Breast epithelium (tissue), 4 donors: ENCODE data around the gene SLC22A12. TPM values are rescaled to one million over a fixed set of nuclear protein-coding genes. Genes with fewer than 3 reads are reported as not detected.

Experiments
- DNase-seq, 2 donors: peaks; one replicate each; pipeline ENCODE4 v3.0.0-alpha.2; 2019; ENCODE audit warnings: low spot score in 2 of 2
- H3K27ac ChIP-seq, 2 donors: fragments of 200-600 bp; sonication (generic) in 1 of 2; one replicate each; pipeline ENCODE4 v1.5.1; 2016 to 2019; ENCODE audit warnings: mild to moderate bottlenecking in 1 of 2
- H3K27me3 ChIP-seq, 2 donors: fragments of 200-600 bp; sonication (generic) in 1 of 2; one replicate each; pipeline versions ENCODE4 v1.5.1 to v1.6.0; 2017 to 2019; ENCODE audit warnings: control low read depth in 1 of 2, mild to moderate bottlenecking in 1 of 2
- H3K36me3 ChIP-seq: fragments of 200-600 bp; one replicate; pipeline ENCODE4 v1.5.1; 2019
- H3K4me1 ChIP-seq, 2 donors: fragments of 200-600 bp; sonication (generic); one replicate each; pipeline ENCODE4 v1.5.1; 2016 to 2019; ENCODE audit warnings: control low read depth in 1 of 2
- H3K4me3 ChIP-seq, 3 donors: fragments of 200-600 bp; sonication (generic); 1 replicate in 2 of 3; 2 replicates in 1 of 3; pipeline ENCODE4 v1.5.1; 2016 to 2019; ENCODE audit warnings: mild to moderate bottlenecking in 3 of 3, moderate library complexity in 2 of 3
- H3K9me3 ChIP-seq, 2 donors: fragments of 200-600 bp; sonication (generic) in 1 of 2; one replicate each; pipeline ENCODE4 v1.5.1; 2016 to 2019; ENCODE audit warnings: control low read depth in 1 of 2
- POLR2A ChIP-seq: fragments of 450-650 bp; IDR thresholded peaks from one replicate; pipeline ENCODE4 v1.6.1; 2016; ENCODE audit warnings: antibody characterized with exemption, mild to moderate bottlenecking, moderate library complexity
- POLR2AphosphoS5 ChIP-seq, 3 donors: sonication (generic); formaldehyde crosslinking; IDR thresholded peaks; one replicate each; pipeline ENCODE4 v1.6.1; 2017; ENCODE audit warnings: antibody characterized with exemption in 3 of 3
- intact Hi-C: fragments of 100-400 bp; cut with DNase I; formaldehyde crosslinking; loops from one replicate; pipeline ENCODE4 v1.15.1; 2023; ENCODE audit warnings: low total_unique reads
- total RNA-seq, 3 donors: library from RNA; depleted of rRNA; stranded (reverse); fragments of >200 nt; gene quantifications; one replicate each; pipeline ENCODE4 v1.1.0, GENCODE V29; 2016
- TF ChIP-seq, protein P1 (sequence below), 3 donors: fragments of 450-650 bp; IDR thresholded peaks; one replicate each; pipeline ENCODE4 v1.5.1; 2016 to 2017; ENCODE audit warnings: antibody characterized with exemption in 3 of 3, mild to moderate bottlenecking in 3 of 3, moderate library complexity in 3 of 3

SLC22A12 gene
- total RNA-seq, 3 donors from 2014 or later = not detected

DNA sequence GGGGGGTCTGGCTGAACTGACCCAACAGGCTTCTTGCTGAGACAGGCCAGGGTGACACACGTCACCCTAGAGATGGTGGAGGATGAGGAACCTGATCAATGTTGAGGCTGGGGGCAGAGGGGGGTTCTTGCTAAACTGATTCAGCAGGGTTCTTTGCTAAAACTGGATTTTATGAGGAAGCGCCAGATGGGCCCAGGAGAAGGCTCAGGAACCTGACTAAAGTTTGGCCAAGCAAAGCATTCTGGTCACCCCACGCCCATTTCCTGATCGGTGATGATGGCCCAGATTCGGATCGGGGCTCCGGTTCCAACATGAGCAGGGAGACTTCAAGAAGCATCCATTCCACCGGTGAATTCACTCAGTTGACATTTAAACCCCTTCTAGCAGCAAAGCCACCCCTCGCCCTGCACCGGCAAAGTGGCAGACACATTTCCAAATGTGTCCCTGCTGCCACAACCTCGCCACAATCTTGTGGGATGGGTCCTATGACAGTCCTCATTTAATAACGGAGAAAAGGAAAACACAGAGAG, 34.2 kb upstream of the SLC22A12 start:
- Histone ChIP-seq H3K36me3 (no peaks in the 10 kb centered on the region), H3K27me3 (no peaks in the 10 kb centered on the region), H3K27ac (no peak overlapping the region), H3K4me1 (peaks cover 0 to 9% of the 10 kb centered on the region in 2 donors), H3K9me3 (no peaks in the 10 kb centered on the region), H3K4me3 (no peak overlapping the region)
- intact Hi-C loops = no loop called here
- DNase-seq = no peak
- TF ChIP-seq, protein P1, sequence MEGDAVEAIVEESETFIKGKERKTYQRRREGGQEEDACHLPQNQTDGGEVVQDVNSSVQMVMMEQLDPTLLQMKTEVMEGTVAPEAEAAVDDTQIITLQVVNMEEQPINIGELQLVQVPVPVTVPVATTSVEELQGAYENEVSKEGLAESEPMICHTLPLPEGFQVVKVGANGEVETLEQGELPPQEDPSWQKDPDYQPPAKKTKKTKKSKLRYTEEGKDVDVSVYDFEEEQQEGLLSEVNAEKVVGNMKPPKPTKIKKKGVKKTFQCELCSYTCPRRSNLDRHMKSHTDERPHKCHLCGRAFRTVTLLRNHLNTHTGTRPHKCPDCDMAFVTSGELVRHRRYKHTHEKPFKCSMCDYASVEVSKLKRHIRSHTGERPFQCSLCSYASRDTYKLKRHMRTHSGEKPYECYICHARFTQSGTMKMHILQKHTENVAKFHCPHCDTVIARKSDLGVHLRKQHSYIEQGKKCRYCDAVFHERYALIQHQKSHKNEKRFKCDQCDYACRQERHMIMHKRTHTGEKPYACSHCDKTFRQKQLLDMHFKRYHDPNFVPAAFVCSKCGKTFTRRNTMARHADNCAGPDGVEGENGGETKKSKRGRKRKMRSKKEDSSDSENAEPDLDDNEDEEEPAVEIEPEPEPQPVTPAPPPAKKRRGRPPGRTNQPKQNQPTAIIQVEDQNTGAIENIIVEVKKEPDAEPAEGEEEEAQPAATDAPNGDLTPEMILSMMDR (IDR thresholded peaks at IDR 0.05) = no peak
- TF ChIP-seq POLR2A = no peak
- TF ChIP-seq POLR2AphosphoS5 (IDR thresholded peaks at IDR 0.05) = no peak

DNA sequence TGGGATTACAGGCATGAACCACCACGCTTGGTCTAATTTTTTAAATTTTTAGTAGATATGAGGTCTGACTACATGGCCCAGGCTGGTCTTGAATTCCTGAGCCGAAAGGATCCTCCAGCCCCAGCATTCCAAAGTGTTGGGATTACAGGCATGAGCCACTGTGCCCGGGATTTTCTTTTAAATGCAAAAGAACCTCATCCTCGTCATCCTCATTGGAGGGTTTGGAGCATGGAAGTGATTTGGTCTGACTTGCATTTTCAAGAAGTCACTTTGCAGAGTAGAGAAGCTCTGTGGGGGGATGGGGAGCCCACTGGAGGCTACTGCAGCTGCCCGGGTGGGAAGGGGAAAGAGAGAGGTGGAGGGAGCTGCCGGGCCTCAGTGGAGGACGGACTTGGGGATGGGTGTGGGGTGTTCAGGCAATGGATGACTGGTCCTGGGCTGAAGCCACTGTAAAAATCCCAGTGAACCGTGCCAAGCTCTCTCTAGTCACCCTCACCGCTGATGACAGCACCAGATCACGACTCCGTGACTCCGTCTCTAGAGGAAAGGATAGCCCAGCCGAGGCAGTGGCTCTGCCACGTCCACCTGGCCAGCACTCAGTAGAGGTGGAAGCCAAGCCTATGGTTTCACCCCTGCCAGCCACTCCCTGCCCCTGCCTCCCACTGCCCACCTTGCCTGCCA, 32.8 kb upstream of the SLC22A12 start:
- Histone ChIP-seq H3K27me3 (no peaks in the 10 kb centered on the region), H3K36me3 (no peaks in the 10 kb centered on the region), H3K4me1 (peaks cover 0 to 9% of the 10 kb centered on the region in 2 donors), H3K4me3 (no peak overlapping the region), H3K27ac (no peak overlapping the region), H3K9me3 (no peaks in the 10 kb centered on the region)
- intact Hi-C loops = loop anchor here (2.0 kb wide), 1 partner anchor 95 kb away; no protein-coding TSS in a partner anchor
- DNase-seq = no peak
- TF ChIP-seq, protein P1 (IDR thresholded peaks at IDR 0.05) = no peak
- no peak for TF ChIP-seq POLR2A
- no peak for TF ChIP-seq POLR2AphosphoS5 (IDR thresholded peaks at IDR 0.05)

- no peaks in the 10 kb centered on the region for H3K27me3 ChIP-seq
- H3K36me3 ChIP-seq = no peaks in the 10 kb centered on the region
- DNase-seq = no peak
- H3K9me3 ChIP-seq = no peaks in the 10 kb centered on the region
- H3K27ac ChIP-seq = no peak overlapping the region
- H3K4me1 ChIP-seq = peaks cover 0 to 9% of the 10 kb centered on the region in 2 donors
- no peak overlapping the region for H3K4me3 ChIP-seq
- no peak for TF ChIP-seq POLR2AphosphoS5 (IDR thresholded peaks at IDR 0.05)
- TF ChIP-seq, protein P1 (IDR thresholded peaks at IDR 0.05) = no peak
- no peak for TF ChIP-seq POLR2A
- intact Hi-C loops = loop anchor here (2.0 kb wide), 1 partner anchor 94 kb away; no protein-coding TSS in a partner anchor
Measured at GRCh38 chr11:64558869-64559268, 32.2 kb upstream of the SLC22A12 start.

- Histone ChIP-seq H3K4me3 (no peak overlapping the region), H3K36me3 (no peaks in the 10 kb centered on the region), H3K9me3 (no peaks in the 10 kb centered on the region), H3K27me3 (no peaks in the 10 kb centered on the region), H3K4me1 (peaks cover 0 to 3% of the 10 kb centered on the region in 2 donors), H3K27ac (no peak overlapping the region)
- DNase-seq = no peak
- intact Hi-C loops = loop anchor here (2.0 kb wide), 1 partner anchor 93 kb away; no protein-coding TSS in a partner anchor
- TF ChIP-seq, protein P1 (IDR thresholded peaks at IDR 0.05) = no peak
- no peak for TF ChIP-seq POLR2A
- no peak for TF ChIP-seq POLR2AphosphoS5 (IDR thresholded peaks at IDR 0.05)
Measured at GRCh38 chr11:64559351-64560138, 31.5 kb upstream of the SLC22A12 start.
